Measurements from ENCODE around the gene CAPN10. TPM values are rescaled to one million over a fixed set of nuclear protein-coding genes. Genes with fewer than 3 reads are reported as not detected.

Gene CAPN10
- total and polyA plus RNA-seq, 2 experiments from 2014 or later = 24.2 to 28.8 TPM

- DNase-seq (ENCODE audit: low spot score) = no peak
- no peak for TF ChIP-seq EZH2 (IDR thresholded peaks at IDR 0.05; ENCODE audit: borderline replicate concordance)
- TF ChIP-seq, protein P1, sequence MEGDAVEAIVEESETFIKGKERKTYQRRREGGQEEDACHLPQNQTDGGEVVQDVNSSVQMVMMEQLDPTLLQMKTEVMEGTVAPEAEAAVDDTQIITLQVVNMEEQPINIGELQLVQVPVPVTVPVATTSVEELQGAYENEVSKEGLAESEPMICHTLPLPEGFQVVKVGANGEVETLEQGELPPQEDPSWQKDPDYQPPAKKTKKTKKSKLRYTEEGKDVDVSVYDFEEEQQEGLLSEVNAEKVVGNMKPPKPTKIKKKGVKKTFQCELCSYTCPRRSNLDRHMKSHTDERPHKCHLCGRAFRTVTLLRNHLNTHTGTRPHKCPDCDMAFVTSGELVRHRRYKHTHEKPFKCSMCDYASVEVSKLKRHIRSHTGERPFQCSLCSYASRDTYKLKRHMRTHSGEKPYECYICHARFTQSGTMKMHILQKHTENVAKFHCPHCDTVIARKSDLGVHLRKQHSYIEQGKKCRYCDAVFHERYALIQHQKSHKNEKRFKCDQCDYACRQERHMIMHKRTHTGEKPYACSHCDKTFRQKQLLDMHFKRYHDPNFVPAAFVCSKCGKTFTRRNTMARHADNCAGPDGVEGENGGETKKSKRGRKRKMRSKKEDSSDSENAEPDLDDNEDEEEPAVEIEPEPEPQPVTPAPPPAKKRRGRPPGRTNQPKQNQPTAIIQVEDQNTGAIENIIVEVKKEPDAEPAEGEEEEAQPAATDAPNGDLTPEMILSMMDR (IDR thresholded peaks at IDR 0.05; ENCODE audit: poor library complexity) = no peak
- no peak for TF ChIP-seq EZH2phosphoT487 (IDR thresholded peaks at IDR 0.05; ENCODE audit: low read depth, severe bottlenecking, unreplicated experiment)
- H3K36me3 ChIP-seq (replicated peaks; ENCODE audit: insufficient read depth, low read depth) = no peaks in the 10 kb centered on the region
- H2AFZ ChIP-seq = no peak overlapping the region
- no peaks in the 10 kb centered on the region for H3K27me3 ChIP-seq
- H3K27ac ChIP-seq = no peak overlapping the region
- peaks cover 3% of the 10 kb centered on the region for H4K20me1 ChIP-seq (ENCODE audit: insufficient read depth, poor library complexity, severe bottlenecking)
- H3K4me3 ChIP-seq = no peak overlapping the region
- peaks cover 15% of the 10 kb centered on the region for H3K79me2 ChIP-seq
- H3K4me1 ChIP-seq (ENCODE audit: insufficient read depth) = peaks cover 16% of the 10 kb centered on the region
- H3K4me2 ChIP-seq = no peak overlapping the region
- WGBS (ENCODE audit: low lambda C conversion rate, missing lambda C conversion rate) = 93% methylated on average over 16 of the region's 23 CpGs
- H3K9me2 ChIP-seq (replicated peaks; ENCODE audit: insufficient read depth) = no peaks in the 10 kb centered on the region
- H3K9me3 ChIP-seq (ENCODE audit: low read depth) = no peaks in the 10 kb centered on the region
Observed at GRCh38 chr2:240575101-240575965, 11.2 kb upstream of the CAPN10 start.

- no peak overlapping the region for H3K4me3 ChIP-seq
- TF ChIP-seq EZH2phosphoT487 (IDR thresholded peaks at IDR 0.05; ENCODE audit: low read depth, severe bottlenecking, unreplicated experiment) (no peak), EZH2 (IDR thresholded peaks at IDR 0.05; ENCODE audit: borderline replicate concordance) (no peak)
- TF ChIP-seq, protein P1 (IDR thresholded peaks at IDR 0.05; ENCODE audit: poor library complexity) = no peak
- 79% methylated on average over 6 of the region's 6 CpGs for WGBS (ENCODE audit: low lambda C conversion rate, missing lambda C conversion rate)
Observed at GRCh38 chr2:240576036-240576435, 10.5 kb upstream of the CAPN10 start.

DNA sequence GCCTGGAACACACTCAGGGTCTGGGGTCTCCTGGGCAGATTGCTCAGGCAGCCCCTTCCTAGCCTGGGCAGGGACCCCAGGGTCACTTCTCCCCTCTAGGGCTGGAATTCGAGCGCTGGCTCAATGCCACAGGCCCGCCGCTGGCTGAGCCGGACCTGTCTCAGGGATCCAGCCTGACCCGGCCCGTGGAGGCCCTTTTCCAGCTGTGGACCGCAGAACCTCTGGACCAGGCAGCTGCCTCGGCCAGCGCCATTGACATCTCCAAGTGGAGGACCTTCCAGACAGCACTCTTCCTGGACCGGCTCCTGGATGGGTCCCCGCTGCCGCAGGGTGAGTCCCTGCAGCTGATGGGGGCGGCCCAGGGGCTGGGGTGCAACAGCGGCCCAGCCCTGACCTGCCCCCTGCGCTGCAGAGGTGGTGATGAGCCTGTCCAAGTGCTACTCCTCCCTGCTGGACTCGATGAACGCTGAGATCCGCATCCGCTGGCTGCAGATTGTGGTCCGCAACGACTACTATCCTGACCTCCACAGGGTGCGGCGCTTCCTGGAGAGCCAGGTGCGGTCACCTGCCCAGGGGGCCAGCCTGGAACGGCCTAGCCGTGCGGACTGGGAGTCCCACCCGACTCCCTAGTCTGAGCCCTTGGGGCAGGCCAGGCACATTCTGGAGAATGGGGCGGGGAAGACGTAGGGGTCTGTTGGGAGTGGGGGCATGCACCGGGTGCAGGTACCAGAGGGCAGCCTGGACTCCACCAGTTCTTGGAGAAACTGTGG lies 9.9 kb upstream of the CAPN10 start:
- Histone ChIP-seq H3K9me3 (ENCODE audit: low read depth) (no peaks in the 10 kb centered on the region), H4K20me1 (ENCODE audit: insufficient read depth, poor library complexity, severe bottlenecking) (peaks cover 3% of the 10 kb centered on the region), H3K36me3 (replicated peaks; ENCODE audit: insufficient read depth, low read depth) (no peaks in the 10 kb centered on the region), H3K79me2 (peaks cover 18% of the 10 kb centered on the region), H3K4me2 (no peak overlapping the region), H3K27ac (no peak overlapping the region), H3K9me2 (replicated peaks; ENCODE audit: insufficient read depth) (no peaks in the 10 kb centered on the region), H2AFZ (no peak overlapping the region), H3K4me1 (ENCODE audit: insufficient read depth) (peaks cover 22% of the 10 kb centered on the region), H3K4me3 (no peak overlapping the region), H3K27me3 (no peaks in the 10 kb centered on the region)
- WGBS (ENCODE audit: low lambda C conversion rate, missing lambda C conversion rate) = 96% methylated on average over 32 of the region's 32 CpGs
- DNase-seq (ENCODE audit: low spot score) = no peak
- TF ChIP-seq, protein P1 (IDR thresholded peaks at IDR 0.05; ENCODE audit: poor library complexity) = no peak
- TF ChIP-seq EZH2 (IDR thresholded peaks at IDR 0.05; ENCODE audit: borderline replicate concordance) = no peak
- TF ChIP-seq EZH2phosphoT487 (IDR thresholded peaks at IDR 0.05; ENCODE audit: low read depth, severe bottlenecking, unreplicated experiment) = no peak

More at GRCh38 chr2:240576036-240576435, 10.5 kb upstream of the CAPN10 start:
- H4K20me1 ChIP-seq (ENCODE audit: insufficient read depth, poor library complexity, severe bottlenecking) = peaks cover 3% of the 10 kb centered on the region
- no peaks in the 10 kb centered on the region for H3K36me3 ChIP-seq (replicated peaks; ENCODE audit: insufficient read depth, low read depth)
- no peaks in the 10 kb centered on the region for H3K9me3 ChIP-seq (ENCODE audit: low read depth)
- H3K27me3 ChIP-seq = no peaks in the 10 kb centered on the region
- peaks cover 15% of the 10 kb centered on the region for H3K79me2 ChIP-seq
- H3K4me1 ChIP-seq (ENCODE audit: insufficient read depth) = peaks cover 22% of the 10 kb centered on the region
- H3K27ac ChIP-seq = no peak overlapping the region
- no peak for DNase-seq (ENCODE audit: low spot score)
- H2AFZ ChIP-seq = no peak overlapping the region
- no peak overlapping the region for H3K4me2 ChIP-seq
- no peaks in the 10 kb centered on the region for H3K9me2 ChIP-seq (replicated peaks; ENCODE audit: insufficient read depth)
